ENCODE measurements around the gene CGGBP1.

GRCh38 chr3:88044411-88044810, 14.4 kb downstream of the CGGBP1 start:
- TF ChIP-seq, protein P1, sequence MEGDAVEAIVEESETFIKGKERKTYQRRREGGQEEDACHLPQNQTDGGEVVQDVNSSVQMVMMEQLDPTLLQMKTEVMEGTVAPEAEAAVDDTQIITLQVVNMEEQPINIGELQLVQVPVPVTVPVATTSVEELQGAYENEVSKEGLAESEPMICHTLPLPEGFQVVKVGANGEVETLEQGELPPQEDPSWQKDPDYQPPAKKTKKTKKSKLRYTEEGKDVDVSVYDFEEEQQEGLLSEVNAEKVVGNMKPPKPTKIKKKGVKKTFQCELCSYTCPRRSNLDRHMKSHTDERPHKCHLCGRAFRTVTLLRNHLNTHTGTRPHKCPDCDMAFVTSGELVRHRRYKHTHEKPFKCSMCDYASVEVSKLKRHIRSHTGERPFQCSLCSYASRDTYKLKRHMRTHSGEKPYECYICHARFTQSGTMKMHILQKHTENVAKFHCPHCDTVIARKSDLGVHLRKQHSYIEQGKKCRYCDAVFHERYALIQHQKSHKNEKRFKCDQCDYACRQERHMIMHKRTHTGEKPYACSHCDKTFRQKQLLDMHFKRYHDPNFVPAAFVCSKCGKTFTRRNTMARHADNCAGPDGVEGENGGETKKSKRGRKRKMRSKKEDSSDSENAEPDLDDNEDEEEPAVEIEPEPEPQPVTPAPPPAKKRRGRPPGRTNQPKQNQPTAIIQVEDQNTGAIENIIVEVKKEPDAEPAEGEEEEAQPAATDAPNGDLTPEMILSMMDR (IDR thresholded peaks at IDR 0.05), result no peak
- TF ChIP-seq POLR2A (IDR thresholded peaks at IDR 0.05), result no peak
- no peak for TF ChIP-seq POLR2AphosphoS5 (IDR thresholded peaks at IDR 0.05)
